Liver (tissue), 9 donors: ENCODE data around the gene SYT13. TPM values are rescaled to one million over a fixed set of nuclear protein-coding genes. Genes with fewer than 3 reads are reported as not detected.

Source experiments
- DNase-seq: peaks from one replicate; pipeline ENCODE4 v3.0.0-alpha.2; 2017; ENCODE audit warnings: low spot score
- H3K27ac ChIP-seq, 2 donors: one replicate each; pipeline ENCODE4 v1.7.0; 2013; ENCODE audit warnings: inconsistent platforms in 2 of 2, low read length in 2 of 2, control low read depth in 1 of 2, low read depth in 1 of 2, mild to moderate bottlenecking in 1 of 2
- H3K27me3 ChIP-seq, 4 donors: one replicate each; pipeline versions ENCODE4 v1.6.1 to v1.7.0; 2013; ENCODE audit warnings: low read length in 3 of 4, inconsistent platforms in 1 of 4, mild to moderate bottlenecking in 1 of 4, moderate library complexity in 1 of 4; ENCODE audit not compliant: control insufficient read depth in 4 of 4, insufficient read depth in 4 of 4
- H3K36me3 ChIP-seq, 4 donors: one replicate each; pipeline versions ENCODE4 v1.6.1 to v1.7.0; 2013; ENCODE audit warnings: low read length in 3 of 4, mild to moderate bottlenecking in 3 of 4, low read depth in 1 of 4, moderate library complexity in 1 of 4; ENCODE audit not compliant: control insufficient read depth in 4 of 4, insufficient read depth in 3 of 4
- H3K4me1 ChIP-seq, 4 donors: one replicate each; pipeline versions ENCODE4 v1.6.1 to v1.7.0; 2013; ENCODE audit warnings: low read length in 3 of 4, mild to moderate bottlenecking in 3 of 4, moderate library complexity in 1 of 4; ENCODE audit not compliant: control insufficient read depth in 4 of 4, insufficient read depth in 4 of 4
- H3K4me3 ChIP-seq, 3 donors: one replicate each; pipeline versions ENCODE4 v1.6.1 to v1.7.0; 2013; ENCODE audit warnings: low read length in 3 of 3, control low read depth in 1 of 3, low read depth in 1 of 3, mild to moderate bottlenecking in 1 of 3
- H3K9ac ChIP-seq, 2 donors: one replicate each; pipeline ENCODE4 v1.7.0; 2013; ENCODE audit warnings: low read length in 2 of 2, mild to moderate bottlenecking in 2 of 2, moderate library complexity in 2 of 2, control low read depth in 1 of 2, low read depth in 1 of 2
- H3K9me3 ChIP-seq, 4 donors: one replicate each; pipeline versions ENCODE4 v1.6.1 to v1.7.0; 2013; ENCODE audit warnings: low read length in 3 of 4; ENCODE audit not compliant: control insufficient read depth in 4 of 4
- ATF3 ChIP-seq: IDR thresholded peaks from 2 replicates; pipeline ENCODE4 v1.6.1; 2016; ENCODE audit warnings: antibody characterized with exemption
- CTCF ChIP-seq: fragments of 150-350 bp; IDR thresholded peaks from 2 replicates; pipeline ENCODE4 v1.5.1; 2017; ENCODE audit warnings: improper control_type of control experiment, low read depth, low read length; ENCODE audit not compliant: missing input control
- EGR1 ChIP-seq, 2 donors: IDR thresholded peaks; 2 replicates each; pipeline ENCODE4 v1.6.1; 2016 to 2018; ENCODE audit warnings: antibody characterized with exemption in 2 of 2, low read depth in 2 of 2
- FOXA1 ChIP-seq: IDR thresholded peaks from 2 replicates; pipeline ENCODE4 v1.6.1; 2016; ENCODE audit warnings: antibody characterized with exemption
- FOXA2 ChIP-seq: IDR thresholded peaks from 2 replicates; pipeline ENCODE4 v1.6.1; 2016; ENCODE audit warnings: antibody characterized with exemption
- GABPA ChIP-seq, 2 donors: IDR thresholded peaks in 1 of 2; conservative IDR thresholded peaks in 1 of 2; 2 replicates each; pipeline ENCODE4 v1.6.1; 2016; ENCODE audit warnings: antibody characterized with exemption in 2 of 2, mild to moderate bottlenecking in 1 of 2, moderate library complexity in 1 of 2
- HNF4A ChIP-seq, 2 donors: conservative IDR thresholded peaks; 2 replicates each; pipeline ENCODE4 v1.6.1; 2016; ENCODE audit warnings: antibody characterized with exemption in 2 of 2, mild to moderate bottlenecking in 2 of 2
- HNF4G ChIP-seq: IDR thresholded peaks from 2 replicates; pipeline ENCODE4 v1.6.1; 2016; ENCODE audit warnings: antibody characterized with exemption
- JUND ChIP-seq, 2 donors: IDR thresholded peaks; 2 replicates each; pipeline ENCODE4 v1.6.1; 2016; ENCODE audit warnings: antibody characterized with exemption in 2 of 2
- MAX ChIP-seq: IDR thresholded peaks from 2 replicates; pipeline ENCODE4 v1.6.1; 2016; ENCODE audit warnings: antibody characterized with exemption
- NR2F2 ChIP-seq: IDR thresholded peaks from 2 replicates; pipeline ENCODE4 v1.6.1; 2016; ENCODE audit warnings: antibody characterized with exemption
- RAD21 ChIP-seq, 2 donors: IDR thresholded peaks; 2 replicates each; pipeline ENCODE4 v1.6.1; 2016; ENCODE audit warnings: antibody characterized with exemption in 2 of 2, mild to moderate bottlenecking in 2 of 2
- REST ChIP-seq: IDR thresholded peaks from 2 replicates; pipeline ENCODE4 v1.6.1; 2016; ENCODE audit warnings: antibody characterized with exemption, mild to moderate bottlenecking
- RXRA ChIP-seq, 2 donors: IDR thresholded peaks; 2 replicates each; pipeline ENCODE4 v1.6.1; 2017 to 2018; ENCODE audit warnings: antibody characterized with exemption in 2 of 2, mild to moderate bottlenecking in 1 of 2
- SP1 ChIP-seq: IDR thresholded peaks from 2 replicates; pipeline ENCODE4 v1.6.1; 2018; ENCODE audit warnings: antibody characterized with exemption, mild to moderate bottlenecking
- TAF1 ChIP-seq: conservative IDR thresholded peaks from 2 replicates; pipeline ENCODE4 v1.6.1; 2016; ENCODE audit warnings: antibody characterized with exemption, mild to moderate bottlenecking
- YY1 ChIP-seq: IDR thresholded peaks from 2 replicates; pipeline ENCODE4 v1.6.1; 2016; ENCODE audit warnings: antibody characterized with exemption, mild to moderate bottlenecking
- ZBTB33 ChIP-seq: IDR thresholded peaks from 2 replicates; pipeline ENCODE4 v1.6.1; 2016; ENCODE audit warnings: antibody characterized with exemption
- WGBS: extraction: QIAGEN DNeasy Blood & Tissue Kit; methylation state at CpG from one replicate; pipeline ENCODE4 v1.1.7; 2013; 5-methylcytosine and 5-hydroxymethylcytosine counted together
- polyA plus RNA-seq, 2 donors: library from polyadenylated mRNA; stranded (reverse) in 1 of 2; unstranded in 1 of 2; fragments of 200-250 nt in 1 of 2; fragments of >200 nt in 1 of 2; fragmentation: Nextera tagmentation in 1 of 2; extraction: Ambion mirVana in 1 of 2; gene quantifications; one replicate each; pipeline versions ENCODE4 v1.2.1 to v1.2.3, GENCODE V29; 2013 to 2015
- total RNA-seq, 2 donors: library from RNA; depleted of rRNA; stranded (reverse); fragments of >200 nt; gene quantifications; one replicate each; pipeline ENCODE4 v1.2.3, GENCODE V29; 2014
- donor health status: healthy.
- donor health status: healthy.
- donor health status: healthy.
- donor health status: healthy.
- donor health status: healthy.

The SYT13 gene
- total and polyA plus RNA-seq, 4 donors: 0.05 to 0.33 (median 0.14) TPM

- Histone ChIP-seq H3K9ac (no peak overlapping the region), H3K4me1 (no peaks in the 10 kb centered on the region), H3K27ac (no peak overlapping the region), H3K9me3 (peaks cover 0 to 6% (median 0%) of the 10 kb centered on the region in 4 donors), H3K4me3 (no peak overlapping the region), H3K36me3 (peaks cover 0 to 3% (median 0%) of the 10 kb centered on the region in 4 donors), H3K27me3 (peaks cover 0 to 14% (median 2%) of the 10 kb centered on the region in 4 donors)
- no peak for DNase-seq
- 72% methylated on average over 3 of the region's 3 CpGs for WGBS
- TF ChIP-seq ATF3 (no peak), HNF4G (no peak), HNF4A (conservative IDR thresholded peaks at IDR 0.05) (no peak), YY1 (no peak), NR2F2 (no peak), EGR1 (IDR thresholded peaks at IDR 0.05; ENCODE audit: low read depth in 2 of 2) (no peak), RXRA (IDR thresholded peaks at IDR 0.05) (no peak), JUND (IDR thresholded peaks at IDR 0.05) (no peak), FOXA2 (no peak), REST (no peak), TAF1 (no peak), FOXA1 (no peak), MAX (no peak), SP1 (no peak), RAD21 (IDR thresholded peaks at IDR 0.05) (no peak), ZBTB33 (no peak), GABPA (IDR thresholded peaks at IDR 0.05 in 1 of 2, conservative IDR thresholded peaks at IDR 0.05 in 1 of 2) (no peak), CTCF (no peak)
These were observed 5.7 kb downstream of the SYT13 start for GRCh38 chr11:45280449-45280848.
